ENCODE measurements around the gene MR1.

The MR1 gene

DNA sequence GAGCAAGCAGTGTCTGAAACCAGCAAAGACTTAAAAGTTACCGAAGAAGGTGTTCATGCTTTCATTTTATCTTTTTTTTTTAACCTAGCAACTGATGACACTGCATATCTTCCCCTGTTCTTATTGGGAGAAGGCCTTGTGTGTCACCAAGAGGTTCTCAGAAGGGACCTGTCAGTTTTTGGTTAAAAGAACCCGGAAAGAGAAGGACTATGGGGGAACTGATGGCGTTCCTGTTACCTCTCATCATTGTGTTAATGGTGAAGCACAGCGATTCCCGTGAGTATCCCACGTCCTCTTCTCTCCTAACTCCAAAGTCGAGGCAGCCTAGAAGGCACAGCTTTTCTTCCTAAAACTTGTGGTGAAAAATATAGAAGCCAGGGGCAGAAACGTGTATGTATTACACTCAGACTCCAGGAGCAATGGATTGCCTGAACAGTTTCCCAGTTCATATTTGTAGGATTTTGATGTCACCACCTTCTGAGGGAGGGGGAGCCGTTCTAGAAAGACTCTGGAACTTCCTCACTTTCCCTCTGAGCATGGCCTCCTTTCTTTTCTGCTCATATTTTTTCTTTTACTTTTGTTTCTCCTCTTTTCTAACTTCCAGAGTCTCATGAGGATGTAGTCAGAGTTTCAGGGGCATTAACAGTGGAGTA lies at the start of gene MR1:
Gene MR1 (plus strand): TSS at position 185 of the 653 bp plus-strand sequence. CDS start 25 bp downstream, at position 210.
- DNase-seq (ENCODE audit: low spot score): peak; percentile 83

DNA sequence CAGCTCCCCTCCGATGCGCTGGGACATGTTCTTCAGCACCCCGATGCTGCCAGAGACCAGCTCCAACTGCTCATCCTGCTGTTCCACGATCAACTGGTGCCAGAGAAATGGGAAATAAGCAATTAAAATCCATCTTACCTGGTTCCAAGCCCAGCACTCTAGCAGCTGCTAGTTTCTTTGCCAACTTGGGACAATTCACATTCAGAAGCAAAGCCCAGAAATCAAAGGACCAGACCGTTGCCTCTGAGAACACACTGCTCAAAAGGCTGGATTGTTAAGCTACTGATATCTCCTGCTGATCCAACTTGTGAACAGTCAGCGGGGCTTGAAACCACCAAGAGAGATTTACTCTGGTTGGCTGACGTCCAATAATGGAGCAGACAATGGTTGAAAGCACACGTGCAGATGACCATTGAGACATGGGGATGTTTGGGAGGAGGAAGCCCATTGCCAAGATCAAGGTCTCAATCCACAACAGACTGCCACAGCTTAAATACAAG lies 45.5 kb upstream of the MR1 start:
- no peak for DNase-seq (ENCODE audit: low spot score)

DNA sequence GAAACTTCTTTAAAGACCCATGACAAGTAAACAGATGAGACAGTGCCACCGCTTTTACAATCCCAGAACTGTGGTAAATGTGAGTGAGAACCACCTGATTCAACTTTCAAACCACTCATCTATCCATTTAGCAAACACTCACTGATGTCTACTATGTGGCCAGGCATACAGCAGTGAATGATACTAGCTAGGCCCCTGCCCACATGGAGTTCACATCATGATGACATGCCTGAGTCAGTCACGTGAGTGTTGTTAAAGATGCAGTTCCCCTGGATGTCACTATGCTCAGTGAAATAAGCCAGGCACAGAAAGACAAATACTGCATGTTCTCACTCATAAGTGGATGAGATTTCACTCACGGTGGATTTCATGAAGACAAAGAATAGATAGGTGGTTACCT lies 39.5 kb upstream of the MR1 start:
- no peak for DNase-seq (ENCODE audit: low spot score)

DNA sequence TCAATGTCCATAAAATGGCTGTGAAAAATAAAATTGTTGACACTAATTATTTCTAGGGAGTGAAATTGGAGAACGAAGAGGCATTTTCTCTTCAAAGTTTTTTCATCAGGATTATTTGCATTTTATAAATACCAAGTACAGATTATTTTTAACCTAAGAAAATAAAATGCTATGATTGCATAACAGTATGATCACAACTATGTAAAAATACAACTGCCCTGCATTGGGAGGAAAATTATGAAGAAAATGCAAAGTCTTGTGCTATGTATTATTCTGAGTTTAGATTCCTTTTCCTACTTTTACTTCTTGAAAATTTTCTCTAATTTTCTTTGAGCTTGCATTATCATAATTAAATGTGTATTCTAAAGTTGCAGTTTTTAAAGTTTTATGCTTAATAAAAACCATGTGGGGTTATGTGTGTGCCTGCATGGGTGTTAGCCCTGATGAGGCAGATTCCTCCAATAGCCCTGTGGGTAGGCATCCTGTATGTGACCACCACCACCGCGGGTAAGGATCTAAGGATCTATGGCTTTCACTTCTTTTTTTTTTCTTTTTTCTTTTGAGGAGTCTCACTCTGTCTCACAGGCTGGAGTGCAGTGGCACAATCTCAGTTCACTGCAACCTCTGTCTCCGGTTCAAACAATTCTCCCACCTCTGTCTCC lies 35.8 kb upstream of the MR1 start:
- no peak for DNase-seq (ENCODE audit: low spot score)

DNA sequence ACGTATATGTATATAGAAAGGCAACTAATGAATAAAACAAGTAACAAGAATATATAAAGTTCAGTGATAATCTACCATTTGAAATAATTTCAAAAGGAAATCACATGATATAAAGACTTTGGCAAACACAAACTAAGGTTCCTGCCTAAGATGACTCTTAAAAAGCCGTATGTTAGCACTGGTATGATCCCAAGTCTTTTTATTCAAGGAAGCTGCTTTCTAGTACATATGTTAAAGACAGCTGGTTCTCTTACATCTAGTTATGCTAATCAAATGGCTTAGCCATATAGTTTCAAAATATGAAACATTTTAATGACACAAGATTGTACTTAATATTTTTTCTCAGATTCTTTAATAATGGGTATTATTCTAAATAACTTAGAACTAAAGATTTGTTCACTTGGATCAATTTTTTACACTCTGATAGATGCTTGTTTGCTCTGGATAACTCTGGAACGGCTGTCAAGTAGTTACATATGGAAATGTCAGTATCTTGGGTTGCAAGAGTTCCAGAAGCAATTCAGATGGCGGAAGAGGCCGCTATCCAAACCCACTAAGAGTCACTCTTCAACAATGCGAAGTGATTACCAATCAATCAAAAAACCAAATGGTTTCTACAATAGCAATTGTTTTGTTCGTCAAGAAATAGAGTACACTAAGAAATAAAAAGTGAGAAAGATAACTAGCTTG lies 32.5 kb upstream of the MR1 start:
- no peak for DNase-seq (ENCODE audit: low spot score)

DNA sequence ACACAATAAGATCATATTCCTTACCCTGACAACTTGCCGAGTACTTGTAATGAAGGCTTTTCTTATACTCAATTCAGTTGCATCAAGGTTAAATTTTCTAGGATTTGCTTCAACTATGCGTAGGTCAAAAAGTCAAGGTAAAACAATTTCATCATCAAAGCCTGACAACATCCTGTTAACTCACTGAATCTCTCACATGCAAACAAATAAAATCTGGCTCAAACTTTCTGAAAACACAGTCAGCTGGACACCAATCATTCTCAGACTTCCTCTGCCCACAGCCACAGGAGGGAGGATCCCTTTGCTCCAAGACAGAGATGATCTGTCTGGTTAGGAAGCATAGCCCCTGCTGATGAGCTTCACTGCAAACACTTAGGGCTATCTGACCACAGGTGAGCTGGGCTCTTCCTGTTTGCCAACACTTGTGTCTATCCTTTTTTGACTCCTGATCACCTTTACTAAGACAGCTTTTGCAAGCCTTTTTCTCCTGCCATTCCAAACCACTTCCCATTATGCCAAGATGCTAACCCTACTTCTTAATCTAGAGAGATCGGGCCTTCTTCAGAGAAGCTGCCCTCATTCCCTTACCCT lies 31.1 kb upstream of the MR1 start:
- DNase-seq (ENCODE audit: low spot score): no peak

DNA sequence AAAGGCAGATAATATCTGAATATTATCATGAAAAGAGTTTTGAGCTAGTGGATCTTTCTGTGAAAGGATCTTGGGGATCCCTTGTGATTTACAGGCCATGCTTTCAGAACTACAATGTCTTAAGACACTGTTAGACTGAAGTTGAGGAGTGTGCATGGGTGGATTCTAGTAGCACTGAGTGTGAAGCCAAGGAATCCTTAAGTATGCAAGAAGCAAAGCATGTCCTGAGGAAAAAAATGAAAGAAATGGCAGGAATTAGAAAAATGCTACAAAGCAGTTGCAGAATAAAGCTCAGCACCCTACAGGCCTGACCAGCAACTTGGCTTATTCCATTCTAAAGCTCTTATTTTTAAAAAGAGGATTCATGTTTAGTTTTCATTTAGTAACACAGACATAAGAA lies 23.0 kb upstream of the MR1 start:
- DNase-seq (ENCODE audit: low spot score): no peak

DNA sequence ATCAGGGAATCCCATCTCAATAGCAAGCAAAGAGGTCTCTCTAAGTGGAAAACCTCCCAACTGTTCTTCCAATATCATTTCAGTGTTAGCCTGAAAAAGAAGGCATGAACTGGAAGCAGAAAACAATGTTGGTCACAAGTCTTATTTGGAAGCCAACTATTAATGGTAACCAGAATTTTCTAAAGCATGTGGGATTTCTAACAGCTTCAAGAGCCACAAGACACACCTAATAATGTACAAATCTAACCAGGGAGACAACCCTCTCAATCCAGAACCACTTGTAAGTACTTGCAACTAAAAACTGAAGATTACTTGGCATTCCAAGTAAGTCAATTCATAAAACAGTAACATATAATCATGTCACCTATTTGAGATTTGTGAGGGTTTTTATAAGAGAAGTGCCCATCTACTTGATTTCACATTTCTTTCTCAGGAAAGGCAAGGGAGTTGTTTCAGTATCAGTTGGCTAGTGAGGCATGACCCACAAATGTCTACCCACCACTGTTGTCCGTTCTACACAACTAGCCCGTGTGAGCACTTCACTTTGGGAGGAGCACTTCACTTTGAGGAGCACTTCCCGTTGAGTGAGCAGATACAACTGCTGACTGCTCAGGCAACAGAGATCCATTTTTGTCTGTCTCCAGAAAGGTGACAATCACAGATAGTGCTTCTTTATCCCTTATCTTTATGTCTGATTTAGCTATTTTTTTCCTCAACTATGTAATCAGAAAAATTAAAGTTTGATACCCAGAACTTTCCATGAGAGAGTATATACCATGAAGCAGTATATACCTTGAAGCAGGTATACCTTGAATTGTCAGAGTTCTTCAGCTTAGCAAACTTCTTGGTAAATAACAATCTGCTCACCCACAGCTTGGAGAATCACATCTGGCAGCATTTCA lies 22.2 kb upstream of the MR1 start:
- no peak for DNase-seq (ENCODE audit: low spot score)

DNA sequence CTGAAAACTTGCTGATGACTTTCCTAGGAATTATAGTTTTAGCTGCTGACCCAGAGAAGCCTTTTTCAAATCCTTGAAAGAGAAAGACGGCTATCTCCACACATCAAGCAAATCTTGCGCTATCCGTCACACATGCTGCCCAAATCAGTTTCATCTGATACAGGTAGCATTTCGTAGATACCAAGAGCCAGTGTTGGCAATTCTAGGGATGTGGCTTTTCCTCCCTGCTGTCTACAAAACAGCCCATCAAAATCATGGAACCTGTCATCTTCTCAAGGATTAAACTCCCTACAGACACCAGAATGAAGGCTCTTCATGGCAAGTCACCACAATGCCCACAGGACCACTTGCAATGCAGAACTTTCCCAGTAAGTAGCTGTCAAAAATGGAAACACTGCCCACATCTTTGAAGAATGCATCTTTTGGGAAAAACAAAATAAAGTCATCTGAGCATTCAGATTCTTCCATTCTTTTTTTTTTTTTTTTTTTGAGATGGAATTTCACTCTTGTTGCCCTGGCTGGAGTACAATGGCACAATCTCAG lies 21.5 kb upstream of the MR1 start:
- DNase-seq (ENCODE audit: low spot score): no peak

DNA sequence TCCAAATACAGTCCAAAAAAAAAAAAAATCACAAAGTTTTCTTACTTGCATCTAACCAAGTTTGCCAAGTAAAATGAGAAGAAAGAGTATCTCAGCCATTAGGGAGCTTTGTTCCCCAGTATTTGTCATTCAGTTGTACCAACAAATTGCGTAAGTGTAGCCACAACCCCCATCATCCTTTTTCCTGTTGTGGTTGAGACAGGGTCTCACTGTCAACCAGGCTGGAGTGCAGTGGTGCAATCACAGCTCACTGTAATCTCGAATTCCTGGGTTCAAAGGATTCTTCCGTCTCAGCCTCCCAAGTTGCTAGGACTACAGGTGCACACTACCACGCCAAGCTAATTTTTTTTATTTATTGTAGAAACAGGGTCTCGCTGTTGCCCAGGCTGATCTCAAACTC lies 20.6 kb upstream of the MR1 start:
- DNase-seq (ENCODE audit: low spot score): no peak

DNA sequence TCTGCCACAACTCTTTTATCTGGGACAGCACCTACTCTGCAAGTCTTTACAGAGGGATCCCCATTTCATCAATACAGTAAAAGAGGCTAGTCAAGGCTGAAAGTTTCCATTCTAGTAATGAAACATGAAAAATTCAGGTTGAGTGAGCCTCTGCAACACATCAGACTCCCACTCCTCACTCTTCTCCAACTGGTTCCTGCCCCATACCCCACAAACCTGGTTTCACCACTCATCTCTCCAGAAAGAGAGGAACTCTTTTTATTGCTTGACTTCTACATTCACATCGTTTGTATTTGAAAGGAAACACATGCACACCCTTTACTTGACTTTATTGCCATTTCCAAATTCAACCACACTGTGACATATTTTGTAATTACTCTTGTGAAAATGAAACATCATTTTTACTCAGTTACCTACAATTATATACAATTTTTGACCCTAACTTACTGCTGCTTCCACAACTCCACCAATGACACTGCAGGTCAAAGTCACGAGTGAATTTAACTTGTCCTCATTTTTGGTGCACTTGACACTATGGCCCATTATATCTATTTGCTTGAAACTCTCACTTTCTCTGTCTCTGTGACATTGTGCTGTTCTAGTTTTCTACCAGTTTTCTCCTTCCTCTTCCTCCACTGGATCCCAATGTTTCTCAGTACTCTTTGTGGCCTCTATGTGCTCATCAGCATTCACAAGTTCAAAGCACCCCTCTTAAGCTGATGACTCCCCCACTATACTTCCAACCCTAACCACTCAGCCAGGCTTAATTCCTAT lies 19.1 kb upstream of the MR1 start:
- DNase-seq (ENCODE audit: low spot score): no peak

DNA sequence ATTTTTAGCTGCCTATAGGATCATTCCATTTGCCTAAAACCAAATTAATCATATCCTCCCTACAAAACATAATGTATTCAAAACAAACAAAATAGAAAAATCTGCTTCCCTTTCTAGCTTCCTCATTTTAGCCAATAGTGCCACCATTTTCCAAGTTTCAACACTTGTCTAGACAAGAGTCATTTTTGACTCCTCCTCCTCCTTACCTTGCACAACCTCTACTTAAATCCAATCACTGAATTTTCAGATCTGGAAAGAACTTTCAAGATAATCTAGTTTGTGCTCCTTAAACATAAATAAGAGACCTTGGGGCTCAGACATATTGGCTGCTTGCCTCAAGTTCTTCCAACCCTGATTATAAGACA lies 18.6 kb upstream of the MR1 start:
- DNase-seq (ENCODE audit: low spot score): no peak

DNA sequence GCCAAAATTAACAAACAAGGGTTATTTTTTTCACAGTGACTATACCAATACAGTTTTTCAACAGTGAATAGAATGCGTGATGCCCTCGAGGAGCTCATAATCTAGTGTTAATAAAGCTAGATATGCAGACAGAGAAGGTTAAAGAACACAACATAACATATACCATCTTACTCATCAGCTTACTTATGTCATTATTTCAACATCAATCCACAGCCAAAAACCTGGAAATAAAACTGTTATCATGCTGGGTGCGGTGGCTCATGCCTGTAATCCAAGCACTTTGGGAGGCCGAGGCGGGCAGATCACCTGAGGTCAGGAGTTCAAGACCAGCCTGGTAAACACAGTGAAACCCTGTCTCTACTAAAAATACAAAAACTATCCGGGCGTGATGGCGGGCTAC lies 17.2 kb upstream of the MR1 start:
- no peak for DNase-seq (ENCODE audit: low spot score)

DNA sequence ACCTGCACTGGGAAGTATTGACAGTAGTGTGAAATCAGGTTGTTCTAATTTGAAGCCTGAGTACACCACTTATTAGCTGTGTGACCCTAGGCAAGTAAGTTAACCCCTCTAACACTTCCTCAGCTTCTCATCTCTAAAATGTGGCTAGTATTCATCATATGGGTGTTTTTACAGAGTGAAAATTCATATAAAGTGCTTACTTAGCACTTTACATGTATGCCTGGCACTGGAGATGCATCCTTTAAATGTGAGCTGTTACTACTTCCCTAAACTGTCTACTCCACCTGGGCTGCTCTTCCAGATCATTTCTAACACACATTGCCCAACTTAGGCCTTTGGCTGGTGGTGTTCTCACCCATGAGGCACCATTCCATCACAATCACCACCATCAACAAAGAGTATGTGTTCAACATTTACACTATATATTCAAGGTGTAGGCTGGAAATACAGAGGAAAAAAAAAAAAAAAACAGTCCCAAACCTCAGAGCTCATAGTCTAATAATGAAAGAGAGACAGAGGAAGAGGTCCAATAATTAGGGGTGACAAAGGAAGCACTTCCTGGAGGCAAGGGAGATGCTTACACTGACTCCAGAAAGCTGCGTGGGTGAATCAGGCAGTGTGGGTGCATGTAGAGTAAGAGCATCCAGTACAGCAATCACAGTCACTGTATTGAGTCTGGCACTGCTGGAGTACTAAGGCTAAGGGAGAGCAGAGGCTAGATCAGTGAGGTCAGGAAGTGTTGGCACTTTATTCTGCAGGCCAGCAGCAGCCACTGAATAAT lies 14.7 kb upstream of the MR1 start:
- no peak for DNase-seq (ENCODE audit: low spot score)

DNA sequence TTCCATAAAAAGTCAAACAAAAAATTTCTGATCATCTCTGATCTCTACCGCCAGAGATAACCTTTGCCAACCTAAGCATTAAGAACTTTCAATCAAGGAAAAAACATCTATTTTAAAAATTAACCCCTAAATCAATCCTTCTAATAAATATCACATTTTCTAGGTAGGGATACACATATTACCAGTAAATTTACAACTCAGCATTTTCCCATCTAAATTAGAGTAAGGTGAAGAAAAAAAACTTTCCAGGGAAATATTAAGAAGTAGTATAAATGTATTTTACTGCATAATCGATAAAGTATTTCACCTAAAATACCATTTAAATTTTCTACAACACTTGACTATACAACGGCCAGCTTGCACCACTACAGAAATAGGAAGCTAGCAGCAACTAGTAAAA lies 12.6 kb upstream of the MR1 start:
- no peak for DNase-seq (ENCODE audit: low spot score)

DNA sequence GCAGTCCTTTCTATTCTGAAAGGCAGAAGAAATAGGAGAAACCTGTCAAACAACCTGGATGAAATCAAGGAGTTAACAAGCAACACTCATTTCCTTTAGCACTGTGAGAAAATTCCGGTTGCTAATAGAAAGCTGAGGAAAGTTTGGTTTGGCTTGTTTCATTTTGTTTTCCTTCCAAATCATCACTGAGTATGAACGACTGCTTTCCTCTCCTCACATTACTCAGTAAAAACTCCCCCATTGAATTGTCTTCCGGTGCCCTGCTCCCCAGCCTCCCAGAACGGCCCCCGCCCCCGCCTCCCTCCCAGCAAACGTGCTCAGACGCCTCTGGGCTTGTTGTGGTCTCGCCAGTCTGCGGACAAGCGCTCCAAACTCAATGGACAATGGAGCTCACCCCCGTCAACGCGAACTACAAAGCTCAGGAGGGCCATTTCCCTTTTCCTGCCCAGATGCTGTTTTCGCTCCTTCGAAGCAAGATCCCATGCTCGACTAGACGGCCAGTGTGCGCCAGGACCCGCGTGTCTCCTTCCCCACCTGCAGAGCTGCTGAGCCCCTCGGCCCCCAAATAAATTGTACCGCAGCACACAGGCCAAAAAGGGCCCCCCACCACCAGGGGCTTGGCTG lies 11.9 kb upstream of the MR1 start:
- DNase-seq (ENCODE audit: low spot score): peak; percentile 63

DNA sequence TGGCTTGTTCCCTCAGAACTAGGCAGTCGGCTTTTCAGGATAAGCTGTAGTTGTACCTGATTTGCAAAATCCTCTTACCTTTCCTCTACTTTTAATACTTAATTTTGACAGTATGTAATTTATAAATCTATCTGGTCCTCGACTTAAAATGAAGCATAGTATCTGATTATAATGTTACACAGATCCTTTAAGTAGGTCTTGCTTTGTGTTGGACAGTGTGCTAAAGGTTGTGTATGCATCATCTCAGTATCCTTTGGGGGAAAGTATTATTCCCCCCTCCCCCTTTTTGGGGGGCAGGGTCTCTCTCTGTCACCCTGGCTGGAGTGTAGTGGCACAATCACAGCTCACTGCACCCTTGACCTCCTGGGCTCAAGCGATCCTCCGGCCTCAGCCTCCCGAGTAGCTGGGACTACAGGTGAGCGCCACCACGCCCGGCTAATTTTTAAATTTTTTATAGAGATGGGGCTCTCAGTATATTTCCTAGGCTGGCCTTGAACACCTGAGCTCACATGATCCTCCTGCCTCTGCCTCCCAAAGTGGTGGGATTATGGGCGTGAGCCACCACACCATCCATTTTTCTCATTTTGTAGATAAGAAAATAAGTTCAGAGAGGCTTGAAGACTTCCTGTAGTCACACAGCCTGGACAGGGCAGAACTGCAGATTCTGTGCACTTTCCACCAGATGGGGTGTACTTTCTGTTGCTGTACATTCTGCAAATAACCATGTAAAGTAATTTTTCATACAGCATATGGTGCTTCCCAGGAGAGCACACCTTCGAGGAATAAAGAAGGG lies 10.3 kb upstream of the MR1 start:
- no peak for DNase-seq (ENCODE audit: low spot score)

DNA sequence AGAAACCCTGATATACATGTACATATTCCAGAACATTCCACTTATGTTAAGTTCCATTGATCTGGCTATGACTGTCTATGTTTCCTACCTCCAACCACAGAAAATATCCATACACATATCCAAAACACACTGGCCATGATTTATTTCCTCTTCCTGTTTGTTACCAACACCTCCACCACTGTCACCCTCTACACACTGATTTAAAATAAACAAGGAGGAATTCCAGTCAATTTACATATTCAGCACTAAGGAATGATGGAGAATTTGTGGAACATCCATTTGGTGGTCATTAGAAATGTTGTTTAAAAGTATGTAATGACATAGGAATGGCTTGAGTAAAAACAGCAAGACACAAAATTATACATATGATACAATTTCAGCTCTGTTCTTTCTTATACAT lies 5.6 kb upstream of the MR1 start:
- no peak for DNase-seq (ENCODE audit: low spot score)

DNA sequence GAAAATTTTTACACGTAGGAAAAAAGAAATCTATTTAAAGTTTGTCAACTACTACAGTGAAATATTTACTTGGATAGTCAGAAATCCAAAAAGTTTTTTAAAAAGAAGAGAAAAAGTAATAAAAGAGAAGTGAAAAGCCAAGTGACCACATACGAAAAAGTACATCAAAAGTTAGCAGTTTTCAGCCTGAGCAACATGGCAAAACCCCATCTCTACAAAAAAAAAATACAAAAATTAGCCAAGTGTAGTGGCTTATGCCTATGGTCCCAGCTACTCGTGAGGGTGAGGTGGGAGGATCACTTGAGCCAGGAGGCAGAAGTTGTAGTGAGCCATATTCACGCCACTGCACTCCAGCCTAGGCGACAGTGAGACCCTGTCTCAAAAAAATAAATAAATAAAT lies 5.2 kb upstream of the MR1 start:
- DNase-seq (ENCODE audit: low spot score): no peak
